Measurements from ENCODE around the gene NT5E.
A peak's percentile ranks its signal among the peaks of the same experiment; 100 is the strongest.
"Not testable (repeated sequence)": the region's sequence is repeated elsewhere in the genome, so short reads cannot be mapped to it uniquely, and the experiment has no call there.

The NT5E gene

DNA sequence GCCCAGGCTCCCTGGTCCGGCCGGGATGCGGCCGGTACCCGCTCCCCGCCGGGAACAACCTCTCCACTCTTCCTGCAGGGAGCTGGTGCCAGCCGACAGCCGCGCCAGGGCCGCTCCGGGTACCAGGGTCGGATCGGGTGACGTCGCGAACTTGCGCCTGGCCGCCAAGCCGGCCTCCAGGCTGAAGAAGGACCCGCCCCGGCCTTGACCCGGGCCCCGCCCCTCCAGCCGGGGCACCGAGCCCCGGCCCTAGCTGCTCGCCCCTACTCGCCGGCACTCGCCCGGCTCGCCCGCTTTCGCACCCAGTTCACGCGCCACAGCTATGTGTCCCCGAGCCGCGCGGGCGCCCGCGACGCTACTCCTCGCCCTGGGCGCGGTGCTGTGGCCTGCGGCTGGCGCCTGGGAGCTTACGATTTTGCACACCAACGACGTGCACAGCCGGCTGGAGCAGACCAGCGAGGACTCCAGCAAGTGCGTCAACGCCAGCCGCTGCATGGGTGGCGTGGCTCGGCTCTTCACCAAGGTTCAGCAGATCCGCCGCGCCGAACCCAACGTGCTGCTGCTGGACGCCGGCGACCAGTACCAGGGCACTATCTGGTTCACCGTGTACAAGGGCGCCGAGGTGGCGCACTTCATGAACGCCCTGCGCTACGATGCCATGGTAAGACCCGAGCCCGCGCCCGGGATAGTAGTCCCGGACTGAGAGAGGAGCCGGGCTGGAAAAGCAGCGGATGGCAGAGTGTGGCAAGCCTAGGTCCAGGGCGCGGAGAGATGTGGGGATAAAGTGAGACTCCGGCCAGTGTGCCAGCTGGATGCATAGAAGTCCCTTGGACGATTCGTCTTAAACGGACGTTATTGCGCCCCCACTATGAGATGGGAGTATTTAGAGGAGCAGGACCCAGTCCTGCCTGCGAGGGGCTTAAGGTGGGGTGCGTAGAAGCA lies at the start of gene NT5E:
NT5E (plus strand) TSS at position 266 of the 942 bp plus-strand sequence; CDS start at position 323, 57 bp downstream.
- DNase-seq: peak; percentile 83

DNA sequence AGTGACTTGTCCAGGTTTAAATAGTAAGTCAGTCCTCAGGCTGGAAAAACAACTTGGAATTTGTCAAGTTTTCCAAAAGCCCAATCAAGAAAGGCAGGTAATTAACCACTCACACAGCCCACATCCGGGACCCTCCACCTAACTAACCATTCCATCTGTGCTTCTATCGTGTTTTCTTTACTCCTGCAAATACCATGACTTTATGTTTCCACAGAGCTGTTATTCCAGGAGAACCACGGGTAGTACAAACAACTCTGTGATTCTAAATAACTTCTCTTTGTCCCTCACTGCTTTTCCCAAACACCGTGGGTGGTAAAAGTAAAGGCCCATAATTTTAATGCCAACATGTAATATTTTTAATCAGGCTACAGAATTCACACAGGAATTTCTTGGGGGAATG lies 49.6 kb upstream of the NT5E start:
- DNase-seq: no peak

DNA sequence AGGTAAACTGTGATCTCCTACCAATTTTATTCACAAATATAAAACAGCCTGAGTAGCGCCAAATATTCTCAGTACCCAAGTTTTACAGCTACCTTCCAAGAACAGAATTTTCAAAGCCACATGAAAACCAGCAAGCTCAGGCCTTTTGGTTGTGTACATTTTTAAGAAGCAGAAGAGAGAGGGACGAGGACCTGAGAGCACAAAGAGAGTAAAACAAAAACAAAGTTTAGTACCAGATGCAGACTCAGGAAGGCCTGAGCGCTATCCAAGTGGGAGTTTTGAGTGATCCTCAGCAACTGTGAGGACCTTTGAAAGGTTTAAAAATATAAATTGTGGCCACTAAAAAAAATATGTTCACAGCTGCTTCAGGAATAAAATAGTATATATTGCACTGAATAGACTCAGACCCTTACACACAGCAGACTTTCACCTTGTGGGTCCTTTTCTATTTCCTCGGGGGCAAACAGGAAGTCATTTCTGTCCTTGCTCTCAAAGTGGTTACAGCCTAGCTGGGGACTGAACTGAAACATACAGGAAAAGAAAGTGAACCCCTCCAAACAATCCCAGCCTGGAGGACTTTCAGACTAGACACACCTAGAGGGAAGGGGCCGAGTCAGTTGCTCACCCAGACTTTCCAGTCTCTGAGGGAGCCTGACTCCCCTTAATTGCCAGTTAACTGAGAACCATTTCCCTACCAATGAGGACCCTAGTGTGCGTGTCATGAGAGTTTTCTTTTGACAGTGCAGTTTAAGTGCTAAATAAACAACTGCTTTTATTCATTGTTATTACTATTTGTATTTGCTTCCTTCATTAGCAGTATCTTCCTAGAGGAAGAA lies 48.5 kb upstream of the NT5E start:
- DNase-seq: no peak

DNA sequence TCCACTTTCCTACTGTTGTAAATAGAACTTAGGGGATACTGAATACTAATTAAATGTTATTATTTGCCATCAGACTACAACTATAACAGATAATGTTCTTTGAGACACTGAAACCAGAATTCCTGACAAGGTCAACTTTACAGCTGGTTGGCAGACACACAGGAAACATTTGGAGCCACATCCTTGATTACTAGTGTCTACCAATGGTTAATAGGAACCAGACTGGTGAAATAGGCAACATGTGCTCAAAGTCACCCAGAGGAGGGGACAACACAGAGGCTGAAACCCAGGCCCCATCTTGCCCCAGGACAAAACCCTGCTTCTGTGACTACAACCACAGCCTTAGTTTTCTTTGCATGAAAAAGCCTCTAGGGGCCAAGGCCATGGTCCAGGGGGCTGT lies 47.8 kb upstream of the NT5E start:
- no peak for DNase-seq

DNA sequence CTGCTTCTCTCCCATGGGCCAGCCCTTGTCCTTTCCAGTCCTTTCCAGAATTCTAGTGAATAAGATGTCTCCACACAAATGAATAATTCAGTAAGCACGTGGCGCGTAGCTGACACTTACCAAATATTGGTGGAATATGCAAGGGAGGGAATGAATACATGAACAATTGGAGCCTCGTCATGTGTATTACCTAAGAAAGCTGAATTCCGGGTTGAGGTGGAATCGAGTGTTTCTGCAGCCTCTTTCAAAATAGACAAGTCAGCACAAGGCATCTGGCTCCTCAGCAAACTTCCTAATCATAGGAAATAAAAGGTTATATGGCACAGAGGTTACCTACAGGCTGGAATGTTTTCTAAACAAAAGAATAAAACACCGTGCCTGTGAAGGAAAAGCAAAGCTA lies 47.0 kb upstream of the NT5E start:
- DNase-seq: no peak

DNA sequence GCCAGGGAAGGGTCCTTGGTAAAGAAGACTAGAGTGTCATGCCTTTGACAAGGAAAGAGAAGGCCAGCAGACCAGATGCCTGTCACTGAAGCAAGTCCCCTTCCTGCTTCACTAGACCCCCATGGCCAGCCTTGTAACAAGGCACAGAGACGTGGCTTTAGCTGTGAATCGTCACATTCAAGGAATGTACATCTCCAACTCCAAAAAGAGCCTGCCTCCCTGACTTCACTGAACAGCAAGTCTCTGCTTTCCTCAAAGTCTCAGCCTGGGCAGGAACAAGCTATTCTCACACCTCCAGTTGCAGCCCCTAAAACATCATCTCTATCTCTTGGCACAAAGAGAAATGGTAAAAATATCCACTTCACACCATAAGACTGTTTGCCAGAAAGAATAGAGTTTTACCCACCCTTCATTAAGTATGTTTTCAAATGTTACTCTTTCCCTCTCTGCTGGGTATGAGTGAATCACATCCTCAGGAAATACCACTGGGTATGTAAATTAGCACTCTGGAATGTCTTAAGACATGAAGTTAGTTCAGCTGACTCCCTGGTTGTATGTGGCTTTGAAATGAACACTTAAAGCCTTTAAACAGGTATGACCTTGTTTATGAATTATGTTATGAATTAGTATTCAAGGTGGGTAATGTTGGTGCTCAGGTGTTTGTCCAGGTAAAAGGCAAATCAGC lies 46.4 kb upstream of the NT5E start:
- DNase-seq: no peak

DNA sequence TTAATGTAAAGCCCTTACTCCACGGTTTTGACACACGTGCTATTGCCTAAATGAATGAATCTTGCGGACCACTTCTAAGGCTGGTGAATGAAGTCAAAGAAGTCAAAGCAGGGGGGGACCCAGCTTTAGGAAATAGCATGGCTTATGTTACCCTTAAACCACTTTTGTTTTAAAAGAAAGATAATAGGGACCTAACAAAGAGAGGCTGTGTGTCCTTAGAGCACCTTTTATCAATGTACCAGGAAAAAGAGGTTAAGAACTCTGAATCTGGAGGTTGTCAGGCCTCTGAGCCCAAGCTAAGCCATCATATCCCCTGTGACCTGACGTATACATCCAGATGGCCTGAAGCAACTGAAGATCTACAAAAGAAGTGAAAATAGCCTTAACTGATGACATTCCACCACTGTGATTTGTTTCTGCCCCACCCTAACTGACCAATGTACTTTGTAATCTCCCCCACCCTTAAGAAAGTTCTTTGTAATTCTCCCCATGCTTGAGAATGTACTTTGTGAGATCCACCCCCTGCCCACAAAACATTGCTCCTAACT lies 45.8 kb upstream of the NT5E start:
- DNase-seq: not testable (repeated sequence)

DNA sequence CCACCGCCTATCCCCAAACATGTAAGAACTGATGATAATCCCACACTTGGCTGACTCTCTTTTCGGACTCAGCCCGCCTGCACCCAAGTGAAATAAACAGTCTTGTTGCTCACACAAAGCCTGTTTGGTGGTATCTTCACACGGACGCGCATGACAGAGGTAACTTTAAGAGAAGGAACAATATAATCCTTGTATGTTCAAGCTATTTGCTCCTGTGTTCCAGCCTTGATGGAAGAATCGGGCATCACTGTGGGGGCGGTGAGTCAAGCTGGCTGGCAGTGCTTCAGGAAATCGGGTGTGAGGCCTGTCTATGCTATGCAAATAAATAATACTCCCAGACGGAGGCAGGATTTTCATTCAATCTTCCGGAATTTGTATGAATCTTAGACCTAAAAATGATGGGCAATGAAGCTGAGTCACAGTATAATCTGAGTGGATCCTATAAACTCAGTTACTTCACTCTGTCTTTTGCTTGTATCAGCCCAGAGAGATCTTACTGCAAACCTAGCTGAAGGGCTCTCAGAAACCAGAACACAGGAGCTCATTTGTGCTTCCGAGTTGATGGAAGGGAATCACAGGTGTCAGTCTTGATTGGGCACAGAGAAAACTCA lies 45.2 kb upstream of the NT5E start:
- no peak for DNase-seq

DNA sequence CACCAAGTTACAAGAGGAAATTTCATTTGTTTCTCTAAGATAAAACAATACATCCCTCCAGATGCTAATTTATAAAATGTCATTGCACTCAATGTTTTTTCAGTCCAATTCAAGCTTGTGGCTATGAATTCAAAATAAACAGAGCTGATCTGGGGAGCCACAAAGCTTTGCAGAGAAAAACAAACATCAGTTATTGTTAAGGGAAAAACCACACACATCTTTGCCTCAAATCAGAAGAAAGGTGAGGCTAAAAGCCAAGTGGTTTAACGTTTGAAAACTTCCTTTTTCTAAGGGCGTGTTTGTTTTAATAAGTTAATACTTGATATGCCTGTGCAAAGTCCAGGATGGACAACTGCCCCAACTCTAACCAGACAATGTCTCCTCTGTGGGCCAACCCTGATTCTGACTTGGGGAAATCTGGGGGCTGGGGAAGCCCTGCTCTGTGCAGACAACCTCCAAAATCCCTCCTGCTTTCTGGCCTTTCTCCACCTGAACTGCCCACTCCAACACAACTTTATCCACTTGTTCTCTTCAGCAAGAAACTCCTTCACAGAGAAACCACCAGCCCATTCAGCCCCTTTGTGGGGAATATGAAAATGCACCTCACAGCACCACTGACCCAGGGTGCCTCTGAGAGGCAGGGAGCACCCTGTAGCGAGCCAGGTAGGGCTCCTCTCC lies 44.6 kb upstream of the NT5E start:
- DNase-seq: no peak

DNA sequence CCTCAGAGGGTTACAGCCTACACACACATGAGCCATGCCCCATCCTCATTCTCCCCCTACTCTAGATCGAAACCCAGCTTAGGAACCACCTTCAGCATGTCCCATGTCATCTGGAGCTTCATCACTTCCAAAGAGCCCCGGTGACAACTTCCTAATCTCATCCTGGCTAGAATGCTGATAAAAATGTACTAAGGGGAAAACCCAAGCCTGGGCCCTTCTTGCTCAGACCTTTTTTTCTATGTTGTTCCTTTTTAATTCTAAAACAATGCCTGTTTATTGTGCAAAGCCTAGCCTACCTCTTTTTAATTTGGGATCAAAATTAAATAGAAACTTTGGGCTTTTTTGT lies 44.1 kb upstream of the NT5E start:
- DNase-seq: no peak

DNA sequence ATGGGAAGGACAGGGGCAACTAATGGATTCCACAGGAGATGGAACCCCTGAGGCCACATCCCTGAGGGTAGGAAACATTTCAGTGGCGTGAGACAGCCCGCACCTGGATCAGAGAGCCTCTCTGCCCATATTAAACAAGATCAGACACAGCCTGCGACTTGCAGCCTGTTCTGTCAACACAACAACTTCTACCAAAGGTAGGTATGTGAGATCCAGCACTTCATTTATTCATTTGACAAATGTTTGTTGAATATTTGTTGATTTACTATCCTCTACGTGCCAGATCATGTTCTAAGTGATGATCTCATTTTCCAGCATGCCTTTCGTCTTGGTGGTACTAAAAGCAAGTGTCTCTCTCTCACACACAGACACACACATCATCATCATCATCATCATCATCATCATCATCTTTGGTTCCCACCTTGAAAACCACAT lies 43.2 kb upstream of the NT5E start:
- no peak for DNase-seq

DNA sequence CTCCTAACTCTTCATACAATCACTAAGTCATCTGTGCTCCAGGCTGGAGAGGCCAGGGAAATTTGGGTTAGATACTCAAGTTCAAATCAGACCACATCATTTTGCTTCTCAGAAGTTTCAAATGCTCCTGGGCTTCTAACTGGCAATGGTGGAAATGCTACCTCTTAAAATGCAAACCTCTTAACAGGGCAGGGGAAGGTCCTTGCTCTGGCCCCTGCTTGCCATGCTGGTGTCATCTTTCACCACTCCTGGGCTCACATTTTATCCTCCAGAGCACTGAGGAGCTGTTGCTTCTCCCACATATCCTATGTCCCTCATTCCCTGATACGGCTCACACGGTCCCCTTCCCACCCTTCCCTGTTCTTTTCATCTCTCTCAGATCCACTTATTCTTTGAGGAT lies 41.8 kb upstream of the NT5E start:
- DNase-seq: no peak

DNA sequence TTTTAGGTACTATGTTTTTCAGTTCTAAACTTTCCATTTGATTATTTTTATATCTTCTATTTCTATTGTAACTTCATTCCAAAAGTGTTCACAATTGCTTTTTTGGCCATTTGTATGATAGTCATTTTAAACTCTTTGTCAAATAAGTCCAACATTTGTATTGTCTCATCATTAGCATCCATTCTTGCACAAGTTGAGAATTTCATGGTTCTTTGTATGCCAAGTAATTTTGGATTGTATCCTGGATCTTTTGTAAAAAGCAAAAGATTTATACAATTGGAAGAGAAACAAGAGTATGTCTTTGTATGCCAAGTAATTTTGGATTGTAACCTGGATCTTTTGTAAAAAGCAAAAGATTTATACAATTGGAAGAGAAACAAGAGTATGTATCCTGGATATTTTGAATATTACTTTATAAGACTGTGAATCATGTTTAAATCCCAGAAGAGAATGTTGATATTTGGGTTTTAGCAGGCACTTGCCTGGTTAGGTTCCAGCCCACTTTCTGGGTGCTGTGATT lies 36.9 kb upstream of the NT5E start:
- no peak for DNase-seq

DNA sequence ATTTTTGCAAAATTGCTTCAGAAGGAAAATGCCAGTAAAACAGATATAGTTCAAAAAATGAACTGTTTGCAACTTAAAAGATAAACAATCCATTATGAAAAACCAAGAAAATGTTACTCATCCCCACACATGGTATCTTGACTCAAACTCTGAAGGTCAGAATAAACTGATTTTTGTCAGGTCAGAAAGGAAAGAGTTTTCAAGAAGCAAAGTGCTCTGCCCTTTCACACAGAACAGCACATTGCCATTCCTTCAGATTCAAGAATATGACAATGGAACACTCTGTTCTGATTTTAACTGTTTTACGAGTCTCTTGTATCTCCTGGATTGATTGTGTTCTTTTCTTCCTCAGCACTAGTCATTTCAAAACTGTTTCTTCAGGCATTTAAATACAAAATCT lies 33.8 kb upstream of the NT5E start:
- no peak for DNase-seq

DNA sequence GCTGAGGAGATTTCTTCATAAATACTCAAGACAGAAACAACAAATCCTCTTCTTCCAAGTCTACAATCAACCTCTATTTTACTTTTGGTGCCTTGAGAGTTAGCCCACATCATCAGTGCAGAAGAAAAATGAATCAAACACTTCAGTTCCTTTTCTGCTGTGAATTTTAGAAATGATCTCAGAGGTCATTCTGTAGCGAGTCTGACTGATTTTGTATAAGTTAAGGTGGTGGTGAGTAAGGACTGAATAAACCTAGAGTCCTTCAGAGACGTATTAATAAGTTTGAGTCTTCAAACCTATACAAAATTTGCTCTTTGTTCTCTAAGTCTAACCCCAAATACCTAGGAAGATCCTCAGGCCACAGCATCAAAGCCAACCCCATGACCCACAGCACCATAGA lies 33.1 kb upstream of the NT5E start:
- no peak for DNase-seq

DNA sequence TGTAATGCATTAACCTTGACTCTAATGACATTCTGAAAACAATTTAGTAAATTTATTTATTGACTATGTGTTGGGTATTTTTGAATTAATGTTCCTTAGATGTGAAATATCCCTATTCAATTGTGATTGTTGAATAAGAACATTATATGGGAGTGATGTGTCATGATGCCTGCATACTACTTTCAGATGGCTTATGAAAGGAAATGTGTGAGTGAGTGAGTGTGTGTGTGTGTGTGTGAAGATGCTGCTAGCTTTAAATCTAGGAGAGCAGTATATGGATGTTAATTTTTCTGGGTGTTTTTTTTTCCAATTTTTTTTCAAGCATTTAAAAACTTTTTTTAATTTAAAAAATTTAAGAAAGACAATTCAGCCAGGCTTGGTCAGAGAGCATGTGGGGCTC lies 32.5 kb upstream of the NT5E start:
- no peak for DNase-seq

DNA sequence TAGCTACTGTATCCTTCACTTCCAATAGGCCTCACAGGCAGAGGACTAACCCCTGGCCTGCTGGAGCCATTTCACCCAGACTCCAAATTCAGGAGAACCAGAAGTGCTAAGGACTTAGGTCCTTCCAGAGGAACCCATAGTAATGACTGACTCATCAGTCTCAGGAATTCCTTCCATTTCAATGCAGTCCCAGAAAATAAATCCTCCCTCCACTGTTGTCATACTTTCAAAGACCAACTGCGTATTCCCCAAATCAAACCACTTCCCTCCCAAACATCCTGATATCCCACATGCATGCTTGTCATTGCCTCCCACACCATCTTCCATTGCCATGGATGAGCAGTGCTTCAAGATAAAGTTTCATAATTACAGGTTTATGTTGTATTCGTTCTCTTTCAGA lies 31.8 kb upstream of the NT5E start:
- DNase-seq: no peak

DNA sequence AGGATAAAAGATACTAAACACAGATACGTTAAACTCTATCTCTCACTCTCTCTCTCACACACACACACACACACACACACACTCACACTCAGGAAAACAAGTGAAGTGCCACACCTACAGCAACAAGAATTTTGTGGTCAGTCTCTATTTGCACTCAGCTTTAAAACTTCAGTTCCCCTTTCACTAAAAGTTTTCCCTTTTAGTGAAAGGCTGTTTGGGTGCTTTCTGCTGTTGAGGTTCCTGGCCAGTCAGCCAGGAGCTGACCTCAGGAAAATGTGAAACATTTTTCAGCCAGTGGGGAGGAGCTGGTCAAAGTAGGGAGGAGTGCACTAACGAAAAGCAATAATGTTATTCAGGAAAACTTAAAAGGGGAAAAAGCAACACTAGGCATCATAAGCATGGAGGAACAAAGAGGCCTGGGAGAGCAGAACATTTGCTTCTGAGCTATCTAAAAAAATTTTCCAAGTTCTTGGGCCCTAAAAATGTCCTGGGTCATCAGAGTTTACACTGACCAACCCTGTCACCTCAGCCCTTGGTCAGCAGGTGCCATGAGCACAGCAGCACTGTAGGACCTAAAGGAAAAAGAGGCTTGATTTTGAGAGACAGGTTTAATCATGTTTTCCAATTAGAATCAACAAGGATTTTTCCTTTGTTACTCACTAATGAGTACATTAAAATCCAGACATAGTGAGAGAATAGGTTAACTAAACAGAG lies 30.7 kb upstream of the NT5E start:
- no peak for DNase-seq

DNA sequence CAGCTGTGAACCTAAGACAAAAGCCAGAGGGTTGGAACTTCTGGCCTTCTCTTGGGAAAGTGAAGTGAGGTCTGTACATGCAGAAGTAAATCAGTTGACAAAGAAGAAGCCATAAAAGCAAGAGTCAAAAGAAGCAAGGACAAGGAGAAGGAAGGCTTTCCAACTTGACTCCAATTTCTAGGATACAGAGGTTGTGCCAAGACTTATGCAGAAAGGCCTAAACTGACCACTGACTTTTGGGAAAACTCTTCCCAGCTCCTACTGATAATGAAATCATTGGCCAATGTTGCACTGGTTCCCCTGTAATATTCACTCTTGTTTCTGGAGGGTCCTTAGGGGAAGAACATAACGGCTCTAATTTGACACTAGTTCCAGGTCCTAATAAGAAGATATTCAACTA lies 29.3 kb upstream of the NT5E start:
- DNase-seq: no peak

DNA sequence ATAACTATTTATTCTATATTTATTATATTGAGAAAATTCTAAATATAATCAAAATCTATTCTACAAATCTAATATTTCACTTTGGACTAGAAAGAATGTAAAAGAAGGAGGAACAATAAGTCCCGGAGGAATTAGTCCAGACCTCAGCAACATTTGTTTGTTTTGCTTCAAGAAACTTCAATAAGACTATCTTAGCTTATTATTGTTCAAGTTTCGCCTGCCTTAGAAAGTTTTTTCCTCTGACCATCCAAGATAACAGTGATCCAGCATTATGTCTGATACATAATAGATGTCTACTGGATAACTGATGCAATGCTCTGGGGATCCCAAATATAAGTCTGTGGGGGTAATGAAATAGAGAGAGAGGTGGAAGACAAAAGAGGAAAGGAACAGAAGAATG lies 28.7 kb upstream of the NT5E start:
- no peak for DNase-seq

DNA sequence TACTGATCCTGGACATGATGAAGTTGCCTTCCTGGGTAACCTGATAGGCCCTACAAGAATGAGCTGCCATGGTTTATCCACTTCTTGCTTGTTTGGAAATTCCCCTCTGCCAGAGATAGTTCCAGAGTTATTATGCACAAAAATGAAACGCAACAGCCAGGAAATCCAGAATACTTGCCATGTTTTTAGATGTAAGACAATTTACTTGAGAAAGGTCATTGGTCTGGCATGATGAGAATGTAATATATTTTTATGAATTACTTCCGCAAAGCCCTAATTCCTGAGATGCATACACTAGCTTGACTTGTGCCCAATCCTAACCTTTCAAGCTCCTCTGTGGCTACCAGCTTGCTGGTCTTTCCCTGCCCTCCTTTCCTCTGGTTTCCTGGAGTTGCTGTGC lies 27.9 kb upstream of the NT5E start:
- no peak for DNase-seq
